Measurements from ENCODE around the gene C1QC. TPM values are rescaled to one million over a fixed set of nuclear protein-coding genes. Genes with fewer than 3 reads are reported as not detected.

C1QC gene
- total and polyA plus RNA-seq, 11 donors, result 13.9 to 674 (median 50.0) TPM

- Histone ChIP-seq H3K9me3 (no peaks in the 10 kb centered on the region), H3K36me3 (no peaks in the 10 kb centered on the region), H3K4me3 (peak within 1 kb of the TSS in 9 of 12 donors; percentile 22 to 61 (median 38)), H3K4me1 (peaks cover 0 to 11% (median 0%) of the 10 kb centered on the region in 12 donors), H3K27me3 (peaks cover 0 to 30% (median 3%) of the 10 kb centered on the region in 9 donors), H3K27ac (peak within 1 kb of the TSS in 2 of 12 donors; percentile 9 to 80)
- intact Hi-C loops (cut with DNase I), result loop anchor here in 2 of 10 donors (10.0 kb wide), 2 partner anchors 102 to 502 kb away; no protein-coding TSS in a partner anchor
- WGBS, 4 donors, result 42 to 56% (median 50%) methylated on average over 4 to 5 of the region's 5 CpGs
- ATAC-seq, result peak; percentile 69 to 87 (median 80)
- TF ChIP-seq, protein P1, sequence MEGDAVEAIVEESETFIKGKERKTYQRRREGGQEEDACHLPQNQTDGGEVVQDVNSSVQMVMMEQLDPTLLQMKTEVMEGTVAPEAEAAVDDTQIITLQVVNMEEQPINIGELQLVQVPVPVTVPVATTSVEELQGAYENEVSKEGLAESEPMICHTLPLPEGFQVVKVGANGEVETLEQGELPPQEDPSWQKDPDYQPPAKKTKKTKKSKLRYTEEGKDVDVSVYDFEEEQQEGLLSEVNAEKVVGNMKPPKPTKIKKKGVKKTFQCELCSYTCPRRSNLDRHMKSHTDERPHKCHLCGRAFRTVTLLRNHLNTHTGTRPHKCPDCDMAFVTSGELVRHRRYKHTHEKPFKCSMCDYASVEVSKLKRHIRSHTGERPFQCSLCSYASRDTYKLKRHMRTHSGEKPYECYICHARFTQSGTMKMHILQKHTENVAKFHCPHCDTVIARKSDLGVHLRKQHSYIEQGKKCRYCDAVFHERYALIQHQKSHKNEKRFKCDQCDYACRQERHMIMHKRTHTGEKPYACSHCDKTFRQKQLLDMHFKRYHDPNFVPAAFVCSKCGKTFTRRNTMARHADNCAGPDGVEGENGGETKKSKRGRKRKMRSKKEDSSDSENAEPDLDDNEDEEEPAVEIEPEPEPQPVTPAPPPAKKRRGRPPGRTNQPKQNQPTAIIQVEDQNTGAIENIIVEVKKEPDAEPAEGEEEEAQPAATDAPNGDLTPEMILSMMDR (IDR thresholded peaks at IDR 0.05), result no peak
- DNase-seq, result peak; percentile 54 to 86 (median 60)
Observed at GRCh38 chr1:22636353-22636752, 7.1 kb upstream of the C1QC start, which contains the start of gene C1QA. Gene C1QA, plus strand, starts transcription at chr1:22636628. Its CDS starts 989 bp downstream, at chr1:22637617.

GRCh38 chr1:22636927-22637326 lies 6.5 kb upstream of the C1QC start:
- peaks cover 0 to 30% (median 3%) of the 10 kb centered on the region in 9 donors for H3K27me3 ChIP-seq
- H3K27ac ChIP-seq, result peak overlapping the region in 2 of 12 donors; percentile 9 to 80
- TF ChIP-seq, protein P1 (IDR thresholded peaks at IDR 0.05), result no peak
- no peak for TF ChIP-seq POLR2A (IDR thresholded peaks at IDR 0.05)

GRCh38 chr1:22637907-22638445 lies 5.5 kb upstream of the C1QC start:
- peaks cover 0 to 29% (median 3%) of the 10 kb centered on the region in 9 donors for H3K27me3 ChIP-seq
- H3K4me1 ChIP-seq, result peaks cover 0 to 26% (median 0%) of the 10 kb centered on the region in 12 donors
- intact Hi-C loops (cut with DNase I), result loop anchor here in 2 of 10 donors (10.0 kb wide), 2 partner anchors 103 to 503 kb away; no protein-coding TSS in a partner anchor
- no peaks in the 10 kb centered on the region for H3K36me3 ChIP-seq
- DNase-seq, result no peak
- 60 to 62% (median 61%) methylated on average over 3 of the region's 3 CpGs for WGBS, 4 donors
- no peaks in the 10 kb centered on the region for H3K9me3 ChIP-seq
- H3K4me3 ChIP-seq, result peak overlapping the region in 9 of 12 donors; percentile 22 to 61 (median 38)
- peak overlapping the region in 2 of 12 donors; percentile 13 to 80 for H3K27ac ChIP-seq
- TF ChIP-seq, protein P1 (IDR thresholded peaks at IDR 0.05), result no peak
- TF ChIP-seq POLR2A (IDR thresholded peaks at IDR 0.05), result no peak
- ATAC-seq, result no peak

More at GRCh38 chr1:22636927-22637326, 6.5 kb upstream of the C1QC start:
- no peak for DNase-seq
- peak overlapping the region in 9 of 12 donors; percentile 22 to 61 (median 38) for H3K4me3 ChIP-seq
- WGBS, 4 donors, result 80 to 86% (median 82%) methylated on average over 6 of the region's 6 CpGs
- H3K9me3 ChIP-seq, result no peaks in the 10 kb centered on the region
- H3K36me3 ChIP-seq, result no peaks in the 10 kb centered on the region
- intact Hi-C loops (cut with DNase I), result loop anchor here in 2 of 10 donors (10.0 kb wide), 2 partner anchors 102 to 502 kb away; no protein-coding TSS in a partner anchor
- no peak for ATAC-seq
- peaks cover 0 to 15% (median 0%) of the 10 kb centered on the region in 12 donors for H3K4me1 ChIP-seq

GRCh38 chr1:22638476-22639234 lies 4.8 kb upstream of the C1QC start:
- intact Hi-C loops (cut with DNase I), result loop anchor here in 2 of 10 donors (10.0 kb wide), 2 partner anchors 104 to 504 kb away; no protein-coding TSS in a partner anchor
- TF ChIP-seq POLR2A (IDR thresholded peaks at IDR 0.05), result no peak
- TF ChIP-seq, protein P1 (IDR thresholded peaks at IDR 0.05), result no peak
- peaks cover 0 to 26% (median 0%) of the 10 kb centered on the region in 12 donors for H3K4me1 ChIP-seq
- peak overlapping the region in 7 of 12 donors; percentile 7 to 61 (median 24) for H3K4me3 ChIP-seq
- peaks cover 0 to 26% (median 0%) of the 10 kb centered on the region in 9 donors for H3K27me3 ChIP-seq
- peak overlapping the region in 1 of 12 donors; percentile 80 for H3K27ac ChIP-seq
- ATAC-seq (no peak), DNase-seq (no peak)
- H3K36me3 ChIP-seq, result no peaks in the 10 kb centered on the region
- H3K9me3 ChIP-seq, result no peaks in the 10 kb centered on the region
- WGBS, 4 donors, result 76 to 79% (median 78%) methylated on average over 22 to 23 of the region's 23 CpGs
